Measurements from ENCODE around the gene SUFU. TPM values are rescaled to one million over a fixed set of nuclear protein-coding genes. Genes with fewer than 3 reads are reported as not detected.

Gene SUFU
- total and polyA plus RNA-seq, 2 of the 13 experiments (the other 11 are each of a cell fraction or from before 2014, with no cell fraction given) = 2.9 to 5.5 TPM

DNA sequence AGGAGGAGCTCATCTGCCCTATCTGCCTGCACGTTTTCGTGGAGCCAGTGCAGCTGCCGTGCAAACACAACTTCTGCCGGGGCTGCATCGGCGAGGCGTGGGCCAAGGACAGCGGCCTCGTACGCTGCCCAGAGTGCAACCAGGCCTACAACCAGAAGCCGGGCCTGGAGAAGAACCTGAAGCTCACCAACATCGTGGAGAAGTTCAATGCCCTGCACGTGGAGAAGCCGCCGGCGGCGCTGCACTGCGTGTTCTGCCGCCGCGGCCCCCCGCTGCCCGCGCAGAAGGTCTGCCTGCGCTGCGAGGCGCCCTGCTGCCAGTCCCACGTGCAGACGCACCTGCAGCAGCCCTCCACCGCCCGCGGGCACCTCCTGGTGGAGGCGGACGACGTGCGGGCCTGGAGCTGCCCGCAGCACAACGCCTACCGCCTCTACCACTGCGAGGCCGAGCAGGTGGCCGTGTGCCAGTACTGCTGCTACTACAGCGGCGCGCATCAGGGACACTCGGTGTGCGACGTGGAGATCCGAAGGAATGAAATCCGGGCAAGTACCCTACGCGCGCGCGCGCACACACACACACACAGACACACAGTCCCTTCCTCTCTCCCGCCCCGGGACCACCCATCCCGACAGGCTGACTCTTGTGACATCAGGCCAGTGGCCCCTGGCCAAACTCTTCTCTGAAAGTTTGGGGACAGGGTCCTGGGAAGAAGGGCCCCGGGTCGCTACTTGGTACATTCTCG, 141.0 kb downstream of the SUFU start (continued):
- TF ChIP-seq ZBTB25 (CRISPR knock-in tag; IDR thresholded peaks at IDR 0.05) (no peak; the same call in 1 of the 2 replicates), ELF4 (CRISPR knock-in tag; IDR thresholded peaks at IDR 0.05; ENCODE audit: borderline replicate concordance) (no peak), PLSCR1 (CRISPR knock-in tag; IDR thresholded peaks at IDR 0.05; ENCODE audit: borderline replicate concordance) (0 out of 2 replicates have a peak, but pooled peaks have one; percentile 66), ZFP36L2 (CRISPR knock-in tag; IDR thresholded peaks at IDR 0.05) (no peak), BCL6 (CRISPR knock-in tag; IDR thresholded peaks at IDR 0.05) (peak; percentile 40; the same call in 1 of the 2 replicates), MEIS1 (CRISPR knock-in tag; IDR thresholded peaks at IDR 0.05; ENCODE audit: borderline replicate concordance) (peak; percentile 92), TCF7 (IDR thresholded peaks at IDR 0.05; ENCODE audit: low read depth) (no peak), ZNF572 (CRISPR knock-in tag; IDR thresholded peaks at IDR 0.05) (no peak), ZC3H4 (CRISPR knock-in tag; IDR thresholded peaks at IDR 0.05; ENCODE audit: borderline replicate concordance) (0 out of 2 replicates have a peak, but pooled peaks have one; percentile 13), ZNF468 (CRISPR knock-in tag; IDR thresholded peaks at IDR 0.05) (0 out of 2 replicates have a peak, but pooled peaks have one; percentile 66), ZNF563 (CRISPR knock-in tag; IDR thresholded peaks at IDR 0.05) (peak; percentile 57; the same call in 1 of the 2 replicates), ZNF337 (CRISPR knock-in tag; IDR thresholded peaks at IDR 0.05; ENCODE audit: borderline replicate concordance, low read depth) (peak; percentile 50; the same call in 1 of the 2 replicates), RCOR2 (CRISPR knock-in tag; IDR thresholded peaks at IDR 0.05) (no peak), ZMAT3 (CRISPR knock-in tag; conservative IDR thresholded peaks at IDR 0.05) (peak; percentile 93; the same call in 1 of the 2 replicates), ZNF724P (CRISPR knock-in tag; IDR thresholded peaks at IDR 0.05; ENCODE audit: borderline replicate concordance) (peak; percentile 83; the same call in 1 of the 2 replicates)
- TF ChIP-seq, protein P1, sequence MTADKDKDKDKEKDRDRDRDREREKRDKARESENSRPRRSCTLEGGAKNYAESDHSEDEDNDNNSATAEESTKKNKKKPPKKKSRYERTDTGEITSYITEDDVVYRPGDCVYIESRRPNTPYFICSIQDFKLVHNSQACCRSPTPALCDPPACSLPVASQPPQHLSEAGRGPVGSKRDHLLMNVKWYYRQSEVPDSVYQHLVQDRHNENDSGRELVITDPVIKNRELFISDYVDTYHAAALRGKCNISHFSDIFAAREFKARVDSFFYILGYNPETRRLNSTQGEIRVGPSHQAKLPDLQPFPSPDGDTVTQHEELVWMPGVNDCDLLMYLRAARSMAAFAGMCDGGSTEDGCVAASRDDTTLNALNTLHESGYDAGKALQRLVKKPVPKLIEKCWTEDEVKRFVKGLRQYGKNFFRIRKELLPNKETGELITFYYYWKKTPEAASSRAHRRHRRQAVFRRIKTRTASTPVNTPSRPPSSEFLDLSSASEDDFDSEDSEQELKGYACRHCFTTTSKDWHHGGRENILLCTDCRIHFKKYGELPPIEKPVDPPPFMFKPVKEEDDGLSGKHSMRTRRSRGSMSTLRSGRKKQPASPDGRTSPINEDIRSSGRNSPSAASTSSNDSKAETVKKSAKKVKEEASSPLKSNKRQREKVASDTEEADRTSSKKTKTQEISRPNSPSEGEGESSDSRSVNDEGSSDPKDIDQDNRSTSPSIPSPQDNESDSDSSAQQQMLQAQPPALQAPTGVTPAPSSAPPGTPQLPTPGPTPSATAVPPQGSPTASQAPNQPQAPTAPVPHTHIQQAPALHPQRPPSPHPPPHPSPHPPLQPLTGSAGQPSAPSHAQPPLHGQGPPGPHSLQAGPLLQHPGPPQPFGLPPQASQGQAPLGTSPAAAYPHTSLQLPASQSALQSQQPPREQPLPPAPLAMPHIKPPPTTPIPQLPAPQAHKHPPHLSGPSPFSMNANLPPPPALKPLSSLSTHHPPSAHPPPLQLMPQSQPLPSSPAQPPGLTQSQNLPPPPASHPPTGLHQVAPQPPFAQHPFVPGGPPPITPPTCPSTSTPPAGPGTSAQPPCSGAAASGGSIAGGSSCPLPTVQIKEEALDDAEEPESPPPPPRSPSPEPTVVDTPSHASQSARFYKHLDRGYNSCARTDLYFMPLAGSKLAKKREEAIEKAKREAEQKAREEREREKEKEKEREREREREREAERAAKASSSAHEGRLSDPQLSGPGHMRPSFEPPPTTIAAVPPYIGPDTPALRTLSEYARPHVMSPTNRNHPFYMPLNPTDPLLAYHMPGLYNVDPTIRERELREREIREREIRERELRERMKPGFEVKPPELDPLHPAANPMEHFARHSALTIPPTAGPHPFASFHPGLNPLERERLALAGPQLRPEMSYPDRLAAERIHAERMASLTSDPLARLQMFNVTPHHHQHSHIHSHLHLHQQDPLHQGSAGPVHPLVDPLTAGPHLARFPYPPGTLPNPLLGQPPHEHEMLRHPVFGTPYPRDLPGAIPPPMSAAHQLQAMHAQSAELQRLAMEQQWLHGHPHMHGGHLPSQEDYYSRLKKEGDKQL (CRISPR knock-in tag; IDR thresholded peaks at IDR 0.05; ENCODE audit: low read depth) = peak; percentile 60; the same call in 1 of the 2 replicates
- TF ChIP-seq, protein P2, sequence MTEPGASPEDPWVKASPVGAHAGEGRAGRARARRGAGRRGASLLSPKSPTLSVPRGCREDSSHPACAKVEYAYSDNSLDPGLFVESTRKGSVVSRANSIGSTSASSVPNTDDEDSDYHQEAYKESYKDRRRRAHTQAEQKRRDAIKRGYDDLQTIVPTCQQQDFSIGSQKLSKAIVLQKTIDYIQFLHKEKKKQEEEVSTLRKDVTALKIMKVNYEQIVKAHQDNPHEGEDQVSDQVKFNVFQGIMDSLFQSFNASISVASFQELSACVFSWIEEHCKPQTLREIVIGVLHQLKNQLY (CRISPR knock-in tag; IDR thresholded peaks at IDR 0.05) = peak; percentile 28; the same call in 1 of the 2 replicates
- TF ChIP-seq, protein P3, sequence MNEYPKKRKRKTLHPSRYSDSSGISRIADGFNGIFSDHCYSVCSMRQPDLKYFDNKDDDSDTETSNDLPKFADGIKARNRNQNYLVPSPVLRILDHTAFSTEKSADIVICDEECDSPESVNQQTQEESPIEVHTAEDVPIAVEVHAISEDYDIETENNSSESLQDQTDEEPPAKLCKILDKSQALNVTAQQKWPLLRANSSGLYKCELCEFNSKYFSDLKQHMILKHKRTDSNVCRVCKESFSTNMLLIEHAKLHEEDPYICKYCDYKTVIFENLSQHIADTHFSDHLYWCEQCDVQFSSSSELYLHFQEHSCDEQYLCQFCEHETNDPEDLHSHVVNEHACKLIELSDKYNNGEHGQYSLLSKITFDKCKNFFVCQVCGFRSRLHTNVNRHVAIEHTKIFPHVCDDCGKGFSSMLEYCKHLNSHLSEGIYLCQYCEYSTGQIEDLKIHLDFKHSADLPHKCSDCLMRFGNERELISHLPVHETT (CRISPR knock-in tag; conservative IDR thresholded peaks at IDR 0.05) = peak; percentile 85

Measured in HepG2 (cell line).